Effector CD8-positive, alpha-beta T cell (primary cell): ENCODE measurements around the gene TLR9.

Experiments used
- DNase-seq: peaks from one replicate; lab custom pipeline; 2025; lab: John Stamatoyannopoulos, UW

The TLR9 gene

DNA sequence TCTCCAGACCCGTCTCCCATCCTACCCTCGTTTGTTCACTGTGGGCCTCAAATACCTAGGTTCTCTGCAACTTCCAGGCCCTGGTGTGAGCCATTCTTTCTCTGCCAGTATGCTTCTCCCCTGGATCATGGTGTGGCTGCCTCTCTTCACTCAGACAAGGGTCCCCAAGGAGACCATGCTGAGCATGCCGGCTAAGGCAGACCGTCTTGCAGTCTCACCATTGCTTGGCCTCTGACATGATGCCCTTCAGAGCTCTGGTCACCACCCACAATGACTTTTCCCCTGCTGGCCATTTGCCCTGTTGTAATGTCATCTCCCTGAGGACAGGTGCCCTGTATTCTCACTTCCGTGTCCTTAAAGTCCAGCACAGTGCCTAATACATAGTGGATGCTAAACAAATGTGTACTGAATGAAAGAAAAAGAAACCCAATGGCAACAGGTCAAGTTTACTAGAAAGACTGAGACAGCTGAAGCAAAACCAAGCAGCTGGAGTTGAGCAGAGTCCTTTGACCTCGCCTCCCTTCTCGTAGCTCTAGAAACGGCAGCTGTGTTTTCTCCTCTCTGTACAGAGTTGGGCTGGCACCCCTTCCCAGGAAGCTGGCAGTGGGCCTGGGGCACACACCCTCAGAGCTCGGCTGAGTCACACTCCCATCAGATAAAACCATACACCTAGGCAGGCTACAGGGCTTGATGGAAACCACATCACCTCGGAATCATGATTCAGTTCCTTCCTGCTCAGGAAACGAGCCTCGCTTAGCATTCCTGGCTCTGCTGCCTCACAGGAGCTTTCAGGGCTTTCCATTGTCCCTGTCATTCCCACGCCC lies 8.6 kb downstream of the TLR9 start:
- DNase-seq, result peak; percentile 23

DNA sequence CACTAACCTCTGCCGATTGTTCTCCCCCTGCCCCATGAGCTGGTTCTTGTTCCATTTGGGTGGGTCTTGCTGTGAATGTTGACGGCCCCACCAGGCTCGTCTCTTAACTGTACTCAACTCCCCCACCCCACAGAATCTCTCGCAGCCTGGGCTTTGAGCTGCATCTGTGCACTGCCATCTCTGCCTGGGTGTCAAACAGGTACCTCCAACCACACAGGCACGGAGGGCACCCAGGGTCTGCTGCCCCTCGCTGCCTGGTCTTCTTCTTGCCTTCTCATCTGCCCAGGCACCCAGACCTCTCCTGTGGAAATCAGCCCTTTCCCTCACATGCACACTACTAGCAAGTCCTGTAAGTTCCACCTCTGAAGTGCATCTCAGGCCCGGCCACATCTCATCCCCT lies 10.1 kb downstream of the TLR9 start:
- DNase-seq, result no peak

DNA sequence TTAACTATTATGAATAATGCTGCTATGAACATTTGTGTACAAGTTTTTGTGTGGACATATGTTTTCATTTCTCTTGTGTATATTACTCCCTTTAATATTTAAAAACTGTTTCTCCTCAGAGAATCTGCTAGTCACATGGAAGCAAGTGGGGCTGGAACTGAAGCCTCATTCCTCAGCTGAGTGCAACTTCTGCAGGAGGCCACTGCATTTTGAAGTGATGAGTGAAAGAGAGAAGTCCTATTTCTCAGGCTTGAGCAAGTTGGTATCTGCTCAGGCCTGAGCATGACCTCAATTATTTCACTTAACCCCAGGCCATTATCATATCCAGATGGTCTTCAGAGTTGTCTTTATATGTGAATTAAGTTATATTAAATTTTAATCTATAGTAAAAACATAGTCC lies 11.5 kb downstream of the TLR9 start:
- DNase-seq, result no peak

DNA sequence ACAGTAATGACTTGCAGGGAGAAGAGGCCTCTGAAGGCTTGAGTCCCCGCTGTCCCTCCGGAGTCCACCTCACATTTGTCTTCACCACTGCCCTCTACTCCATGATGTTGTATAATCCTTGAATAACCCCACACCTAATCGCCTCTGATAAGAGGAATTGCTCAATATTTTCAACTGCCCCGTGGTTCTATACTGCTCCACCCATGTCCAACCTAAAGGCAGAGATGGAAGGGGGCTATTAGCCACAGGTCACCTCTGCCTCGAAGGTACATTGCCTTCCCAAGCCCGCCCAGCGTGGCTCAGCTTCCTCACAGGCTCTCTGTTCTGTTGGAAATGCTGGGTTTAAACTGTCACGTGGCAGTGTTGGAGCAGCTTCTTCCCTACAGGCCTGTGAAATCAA lies 12.4 kb downstream of the TLR9 start:
- DNase-seq, result no peak

DNA sequence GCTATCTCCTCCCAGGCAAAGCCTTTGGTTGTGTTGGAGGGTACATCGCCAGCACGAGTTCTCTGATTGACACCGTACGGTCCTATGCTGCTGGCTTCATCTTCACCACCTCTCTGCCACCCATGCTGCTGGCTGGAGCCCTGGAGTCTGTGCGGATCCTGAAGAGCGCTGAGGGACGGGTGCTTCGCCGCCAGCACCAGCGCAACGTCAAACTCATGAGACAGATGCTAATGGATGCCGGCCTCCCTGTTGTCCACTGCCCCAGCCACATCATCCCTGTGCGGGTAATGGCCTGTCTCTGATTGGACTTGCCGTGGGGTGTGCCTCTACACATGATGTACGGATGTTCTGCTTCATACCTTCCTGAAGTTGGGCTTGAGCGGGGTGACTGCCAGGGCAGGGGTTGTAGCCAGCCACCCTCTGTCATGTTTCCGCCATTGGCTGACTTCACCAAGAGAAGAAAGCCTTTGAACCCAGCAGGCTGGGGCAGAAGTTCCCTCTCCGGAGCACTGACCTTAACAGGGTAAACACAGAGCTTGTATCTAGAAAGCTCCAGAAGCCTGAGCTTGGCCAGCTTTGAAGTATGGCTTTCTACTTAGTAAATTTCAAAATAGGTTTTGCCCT lies 14.1 kb downstream of the TLR9 start:
- DNase-seq, result no peak

DNA sequence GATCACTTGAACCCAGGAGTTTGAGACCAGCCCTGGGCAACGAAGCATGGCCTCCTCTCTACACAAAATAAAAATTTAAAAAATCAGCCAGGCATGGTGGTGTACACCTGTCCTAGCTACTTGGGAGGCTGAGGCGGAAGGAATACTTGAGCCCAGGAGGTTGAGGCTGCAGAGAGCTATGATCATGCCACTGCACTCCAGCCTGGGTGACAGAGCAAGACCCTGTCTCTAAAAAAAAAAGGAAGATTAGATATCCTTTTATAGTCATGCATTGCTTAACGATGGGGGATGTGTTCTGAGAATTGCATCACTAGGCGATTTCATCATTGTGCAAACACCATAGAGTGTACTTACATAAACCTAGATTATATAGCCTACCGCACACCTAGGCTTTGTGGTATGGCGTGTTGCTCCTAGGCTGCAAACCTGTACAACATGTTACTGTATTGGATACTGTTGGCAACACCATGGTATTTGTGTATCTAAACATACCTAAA lies 14.8 kb downstream of the TLR9 start:
- no peak for DNase-seq

DNA sequence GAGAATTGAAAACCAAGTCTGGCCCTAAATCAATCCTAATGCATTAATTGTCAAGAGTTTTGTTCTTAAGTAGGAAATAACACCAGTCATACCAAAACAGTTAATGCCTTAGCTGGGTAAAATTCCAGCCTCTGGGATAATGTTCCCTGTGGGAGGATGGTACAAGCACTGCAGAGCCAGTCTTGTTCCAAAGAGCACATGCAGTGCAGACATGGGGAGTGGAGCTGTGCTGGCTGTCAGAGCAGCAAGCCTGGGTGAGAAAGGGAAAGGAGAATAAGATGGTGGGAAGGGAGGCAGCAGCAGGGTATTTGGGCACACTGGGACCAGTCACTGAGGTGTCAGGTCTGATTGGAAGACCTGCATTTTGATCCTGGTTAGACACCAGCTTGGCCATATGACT lies 15.4 kb downstream of the TLR9 start:
- DNase-seq, result no peak

DNA sequence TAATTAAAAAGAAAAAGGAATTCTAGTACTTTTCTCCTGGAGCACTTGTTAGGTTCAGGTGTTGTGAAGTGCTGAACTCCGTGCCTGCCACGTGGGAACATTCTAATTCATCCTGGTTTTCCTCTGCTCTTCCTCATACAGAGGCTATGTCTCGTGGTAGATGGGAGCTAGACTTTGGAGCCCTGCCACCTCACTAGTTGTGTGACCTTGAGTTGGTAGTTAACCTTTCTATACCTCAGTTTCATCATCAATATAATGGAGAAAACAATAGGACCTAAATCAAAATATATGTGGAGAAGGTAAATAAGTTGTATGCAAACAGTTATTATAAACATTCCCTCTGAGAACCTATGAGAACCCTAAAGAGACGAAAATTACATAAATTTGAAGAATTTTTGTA lies 16.9 kb downstream of the TLR9 start:
- DNase-seq, result no peak

DNA sequence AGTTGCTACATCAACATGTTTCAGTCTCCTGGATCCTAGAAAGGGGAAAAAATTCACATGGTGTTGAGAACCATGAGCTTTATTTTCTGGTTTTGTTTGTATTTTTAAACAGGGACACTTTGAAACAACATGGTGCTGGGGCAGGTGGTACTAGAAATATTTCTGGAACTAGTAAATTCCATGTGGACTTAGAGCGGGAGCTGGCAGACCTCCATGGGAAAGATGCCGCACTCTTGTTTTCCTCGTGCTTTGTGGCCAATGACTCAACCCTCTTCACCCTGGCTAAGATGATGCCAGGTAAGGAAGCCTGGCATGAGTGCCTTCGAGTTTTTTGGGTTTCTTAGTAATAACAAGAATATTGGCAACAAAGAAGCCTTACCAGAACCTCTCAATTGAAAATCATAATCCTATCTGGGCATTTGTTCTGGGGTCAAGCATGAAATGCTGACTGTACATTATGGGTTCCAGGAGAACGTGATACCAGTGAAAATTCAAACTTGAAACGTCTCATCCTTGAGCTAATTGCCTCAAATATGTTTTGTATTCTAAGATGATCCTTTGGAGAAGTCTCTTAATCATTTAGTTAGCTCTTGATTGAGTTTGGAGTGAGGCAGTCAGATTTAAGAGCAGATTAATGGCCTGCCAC lies 19.6 kb downstream of the TLR9 start:
- DNase-seq, result no peak

DNA sequence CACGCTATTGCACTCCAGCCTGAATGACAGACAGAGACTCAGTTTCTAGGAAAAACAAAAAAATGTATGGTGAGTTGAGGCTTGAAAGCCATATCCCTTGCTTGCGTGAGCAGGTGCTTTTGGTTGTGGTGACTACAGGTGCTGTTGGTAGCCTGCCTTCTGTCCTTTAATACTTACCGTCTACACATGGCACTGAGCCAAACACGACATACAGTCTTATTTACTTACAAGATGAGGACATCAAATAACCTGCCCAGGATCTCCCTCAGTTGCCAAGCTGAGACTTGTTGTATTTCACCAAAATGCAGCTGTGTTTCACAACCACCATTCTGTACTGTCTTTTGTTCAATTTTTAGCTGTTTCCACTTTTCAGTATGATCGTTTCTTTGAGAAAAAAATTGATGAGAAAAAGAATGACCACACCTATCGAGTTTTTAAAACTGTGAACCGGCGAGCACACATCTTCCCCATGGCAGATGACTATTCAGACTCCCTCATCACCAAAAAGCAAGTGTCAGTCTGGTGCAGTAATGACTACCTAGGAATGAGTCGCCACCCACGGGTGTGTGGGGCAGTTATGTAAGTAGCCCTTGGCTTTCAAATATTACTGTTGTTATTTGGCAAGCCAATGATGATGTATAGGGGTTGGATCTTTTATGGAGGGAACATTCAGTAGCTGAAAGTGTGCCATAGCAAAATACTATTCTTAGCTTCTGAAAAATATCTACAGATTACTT lies 20.9 kb downstream of the TLR9 start:
- DNase-seq, result no peak

DNA sequence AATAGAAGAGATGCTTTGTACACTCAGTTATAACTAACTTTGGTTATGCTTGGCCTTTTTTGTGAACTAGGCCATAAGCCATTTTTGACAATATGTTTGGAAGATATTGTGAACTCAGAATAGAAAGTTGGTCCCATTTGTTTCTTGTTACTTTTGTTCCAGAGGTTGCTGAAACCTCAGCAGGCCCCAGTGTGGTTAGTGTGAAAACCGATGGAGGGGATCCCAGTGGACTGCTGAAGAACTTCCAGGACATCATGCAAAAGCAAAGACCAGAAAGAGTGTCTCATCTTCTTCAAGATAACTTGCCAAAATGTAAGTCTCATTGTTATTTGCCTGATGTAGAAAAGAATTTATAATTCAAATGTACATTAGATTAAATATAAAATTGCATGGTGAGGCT lies 21.7 kb downstream of the TLR9 start:
- no peak for DNase-seq

DNA sequence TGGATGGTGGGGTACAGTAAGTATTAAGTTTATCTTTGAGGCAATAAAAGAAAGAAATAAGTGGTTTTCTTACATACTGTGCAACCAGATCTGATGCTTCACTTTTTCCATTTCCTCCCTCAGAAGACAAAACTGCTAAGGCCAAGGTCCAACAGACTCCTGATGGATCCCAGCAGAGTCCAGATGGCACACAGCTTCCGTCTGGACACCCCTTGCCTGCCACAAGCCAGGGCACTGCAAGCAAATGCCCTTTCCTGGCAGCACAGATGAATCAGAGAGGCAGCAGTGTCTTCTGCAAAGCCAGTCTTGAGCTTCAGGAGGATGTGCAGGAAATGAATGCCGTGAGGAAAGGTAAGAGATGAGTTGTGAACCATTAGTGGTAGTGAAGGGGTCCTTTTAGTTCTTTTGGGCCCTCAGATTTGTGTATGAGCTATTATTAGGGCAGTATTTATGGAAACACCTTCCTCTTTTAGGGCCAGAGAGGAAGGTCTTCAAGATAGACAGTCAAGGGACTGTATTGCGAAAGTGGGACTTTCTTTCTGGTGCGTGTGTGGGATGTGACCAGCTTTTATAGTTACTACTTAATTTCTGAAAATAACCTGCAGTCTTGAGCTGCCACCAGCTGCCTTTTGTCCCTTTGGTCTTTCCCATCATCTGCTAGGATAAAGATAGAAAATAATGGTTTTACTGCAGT lies 22.9 kb downstream of the TLR9 start:
- DNase-seq, result no peak

DNA sequence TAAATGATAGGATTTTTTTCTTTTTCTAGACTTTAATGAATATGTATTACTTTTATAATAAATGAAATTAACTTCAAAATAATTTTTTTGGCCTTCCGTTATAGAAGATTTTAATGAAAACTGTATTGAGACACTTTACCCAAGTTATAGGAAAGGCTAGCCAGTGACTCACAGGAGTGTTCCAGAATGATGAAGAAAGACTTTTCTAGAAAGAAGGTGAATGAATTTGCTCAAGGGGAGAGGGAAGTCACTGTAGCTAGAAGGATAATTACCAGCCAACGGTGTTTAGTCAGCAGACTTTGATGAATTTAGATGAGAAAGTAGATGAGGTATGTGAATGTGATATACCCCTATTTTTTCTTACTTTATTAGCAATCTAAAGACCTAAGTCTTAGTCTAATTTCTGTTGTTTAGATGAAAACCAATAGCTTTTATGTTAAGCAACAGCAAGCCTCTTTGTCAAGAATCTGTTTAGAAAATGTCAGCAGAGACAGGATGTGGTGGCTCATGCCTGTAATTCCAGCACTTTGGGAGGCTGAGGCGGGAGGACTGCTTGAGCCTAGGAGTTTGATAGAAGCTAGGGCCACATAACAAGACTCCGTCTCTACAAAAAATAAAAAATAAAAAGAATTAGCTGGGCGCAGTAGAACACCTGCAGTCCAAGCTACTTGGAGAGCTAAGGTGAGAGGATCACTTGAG lies 24.3 kb downstream of the TLR9 start:
- no peak for DNase-seq

DNA sequence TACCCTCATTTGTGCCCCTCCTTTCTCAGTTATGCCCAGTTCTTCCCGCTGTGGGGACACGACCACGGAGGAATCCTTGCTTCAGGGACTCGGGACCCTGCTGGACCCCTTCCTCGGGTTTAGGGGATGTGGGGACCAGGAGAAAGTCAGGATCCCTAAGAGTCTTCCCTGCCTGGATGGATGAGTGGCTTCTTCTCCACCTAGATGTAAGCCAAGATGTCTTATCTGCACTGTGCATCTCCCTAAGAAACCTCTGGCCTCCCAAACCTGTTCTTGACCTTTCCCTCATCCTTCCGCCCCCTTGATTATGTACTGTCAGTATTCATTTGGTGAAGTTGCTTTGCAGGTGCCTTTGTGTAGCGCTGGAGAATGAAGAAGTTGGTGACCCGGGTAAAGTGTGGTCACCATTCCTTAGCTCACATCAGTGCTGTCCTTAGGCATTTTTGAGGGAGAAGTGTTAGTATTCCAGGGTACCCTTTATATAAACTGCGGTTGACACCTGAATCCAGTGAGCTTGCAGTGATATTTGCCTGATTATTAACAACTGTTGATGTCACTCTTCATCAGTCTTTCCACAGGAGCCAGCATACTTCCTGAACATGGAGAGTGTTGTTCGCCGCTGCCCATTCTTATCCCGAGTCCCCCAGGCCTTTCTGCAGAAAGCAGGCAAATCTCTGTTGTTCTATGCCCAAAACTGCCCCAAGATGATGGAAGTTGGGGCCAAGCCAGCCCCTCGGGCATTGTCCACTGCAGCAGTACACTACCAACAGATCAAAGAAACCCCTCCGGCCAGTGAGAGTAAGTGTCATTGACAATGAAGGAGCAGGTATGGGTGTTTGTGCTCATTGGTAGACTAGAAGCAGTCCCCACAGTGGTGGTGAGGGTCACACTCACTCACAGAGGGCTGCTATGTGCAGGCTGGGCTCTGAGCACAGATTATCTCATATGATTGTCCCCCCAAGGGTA lies 26.5 kb downstream of the TLR9 start:
- DNase-seq, result no peak

DNA sequence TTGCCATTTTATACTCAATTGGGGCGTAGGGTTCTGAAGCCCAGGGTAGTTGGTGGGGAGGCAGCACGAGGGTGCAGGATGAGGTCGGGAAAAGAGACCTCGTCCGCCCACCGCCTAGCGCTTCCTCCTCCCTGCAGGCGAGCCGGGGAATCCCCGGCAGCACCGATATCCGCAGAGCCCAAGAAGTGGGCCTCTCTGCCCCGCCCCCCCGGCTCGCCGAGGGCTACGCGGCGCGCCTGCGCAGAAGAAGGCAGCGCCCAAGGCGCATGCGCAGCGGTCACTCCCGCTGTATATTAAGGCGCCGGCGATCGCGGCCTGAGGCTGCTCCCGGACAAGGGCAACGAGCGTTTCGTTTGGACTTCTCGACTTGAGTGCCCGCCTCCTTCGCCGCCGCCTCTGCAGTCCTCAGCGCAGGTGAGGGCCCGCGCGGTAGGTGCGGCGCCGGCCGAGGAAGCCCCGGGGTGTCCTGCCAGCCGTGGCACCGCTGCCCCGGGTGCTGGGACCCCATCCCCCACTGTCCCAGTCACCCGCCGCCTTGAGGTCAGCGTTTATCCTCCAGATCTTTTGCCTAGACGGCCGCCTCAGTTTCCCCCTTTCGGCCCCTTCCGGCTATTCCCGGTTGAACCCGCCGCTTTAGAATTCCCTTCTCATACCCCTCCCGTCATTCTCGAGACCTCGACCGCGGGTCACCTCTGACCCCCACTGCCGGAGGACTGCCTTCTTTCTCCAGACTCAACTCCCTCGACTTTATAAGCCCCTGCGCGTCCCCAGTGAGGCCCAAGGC lies 27.4 kb downstream of the TLR9 start, which contains the start of gene ALAS1:
Gene ALAS1 (plus strand): TSS at position 319 of the 784 bp plus-strand sequence. CDS start 1,082 bp downstream, outside the sequence.
- DNase-seq, result peak; percentile 92

DNA sequence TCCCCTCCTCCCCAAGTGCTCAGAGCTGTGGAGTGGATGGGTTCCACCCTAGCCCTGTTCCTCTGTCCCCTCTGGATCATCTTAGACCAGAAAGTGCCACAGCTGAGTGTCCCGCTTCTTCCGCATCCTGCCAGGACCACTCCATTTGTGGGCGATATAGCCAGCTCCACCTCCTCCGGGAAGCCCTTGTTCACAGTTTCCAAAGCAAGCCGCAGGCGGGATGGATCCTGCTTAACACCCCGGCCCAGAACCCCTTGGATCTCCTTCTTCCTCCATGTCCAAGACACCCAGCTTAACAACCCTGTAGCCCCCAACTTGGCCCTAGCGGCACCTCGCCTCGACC lies 28.0 kb downstream of the TLR9 start:
- DNase-seq, result no peak

DNA sequence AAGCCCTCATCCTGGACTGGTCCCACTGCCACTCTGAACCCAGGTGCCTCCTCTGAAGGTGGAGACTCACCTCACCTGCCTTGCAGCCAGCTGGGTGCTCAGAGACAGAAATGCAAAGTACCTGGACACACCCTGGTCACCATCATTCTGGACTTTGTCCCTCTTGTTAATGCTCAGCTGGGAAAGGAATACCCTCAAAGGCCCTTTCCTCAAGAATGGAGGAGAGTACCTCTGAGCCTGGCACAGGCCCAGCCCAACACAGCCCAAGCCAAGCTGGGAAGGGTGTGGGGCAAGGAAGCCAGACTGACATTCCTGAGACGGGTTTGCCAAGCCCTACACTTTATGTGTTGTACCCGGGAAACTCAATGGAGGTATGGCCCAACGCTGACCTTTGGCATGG lies 28.5 kb downstream of the TLR9 start:
- DNase-seq, result no peak

DNA sequence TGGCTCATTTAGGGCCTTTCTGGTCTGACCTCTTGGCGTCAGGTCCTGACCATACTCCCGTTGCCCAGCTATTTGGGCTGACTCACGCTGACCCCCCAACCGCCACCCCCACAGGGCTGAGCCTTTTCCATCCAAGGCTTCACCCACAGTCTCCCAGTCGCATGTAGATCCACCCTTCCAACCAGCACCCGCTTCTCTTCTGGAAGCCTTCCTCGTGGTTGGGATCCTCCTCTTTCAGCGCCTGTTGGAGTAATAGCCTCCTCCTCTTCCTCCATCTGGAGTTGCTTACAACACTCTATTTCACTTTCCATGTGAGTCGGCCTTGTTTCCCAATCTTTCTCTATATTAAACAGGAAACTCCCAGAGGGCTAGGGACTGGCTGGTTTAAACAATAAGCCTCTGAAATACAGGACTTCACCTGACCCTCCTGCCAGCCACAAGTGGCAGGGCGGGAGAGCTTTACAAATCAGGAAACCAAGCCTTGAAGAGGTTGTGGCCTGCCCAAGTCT lies 29.6 kb downstream of the TLR9 start:
- DNase-seq, result no peak

DNA sequence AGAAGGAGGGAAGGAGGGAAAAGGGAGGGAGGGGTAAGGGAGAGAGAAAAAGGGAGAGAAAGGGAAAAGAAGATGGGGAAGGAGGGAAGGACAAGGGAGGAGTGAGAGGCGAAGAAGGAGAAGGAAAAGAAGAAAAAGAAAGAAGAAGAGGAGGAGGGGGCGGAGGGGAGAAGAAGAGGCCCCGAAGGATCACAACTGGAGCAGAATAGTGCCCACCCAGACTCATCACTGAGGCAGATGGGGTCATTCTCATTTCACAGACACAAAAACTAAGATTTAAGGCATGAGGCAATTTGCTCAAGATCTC lies 30.2 kb downstream of the TLR9 start:
- DNase-seq, result no peak
